HG02885 (cell line): ENCODE results near the gene KCNQ1OT1.

Experiments
- ATAC-seq: cut with Tn5 transposase; IDR thresholded peaks from one replicate; pipeline ENCODE4 v1.9.1; 2021; ENCODE audit warnings: mild to moderate bottlenecking; ENCODE audit not compliant: unreplicated experiment, poor library complexity

KCNQ1OT1 gene

GRCh38 chr11:2576549-2576948, 123.2 kb downstream of the KCNQ1OT1 start:
- no peak for ATAC-seq

- no peak for ATAC-seq
Measured at GRCh38 chr11:2576111-2576510, 123.7 kb downstream of the KCNQ1OT1 start.

- no peak for ATAC-seq
Measured at GRCh38 chr11:2575591-2576051, 124.2 kb downstream of the KCNQ1OT1 start.

GRCh38 chr11:2574553-2575535, 125.0 kb downstream of the KCNQ1OT1 start:
- no peak for ATAC-seq

- no peak for ATAC-seq
Measured at GRCh38 chr11:2574043-2574552, 125.7 kb downstream of the KCNQ1OT1 start.

GRCh38 chr11:2573240-2574042, 126.4 kb downstream of the KCNQ1OT1 start:
- ATAC-seq: no peak

- no peak for ATAC-seq
Measured at GRCh38 chr11:2572491-2573239, 127.1 kb downstream of the KCNQ1OT1 start.

- ATAC-seq: no peak
Measured at GRCh38 chr11:2571598-2572281, 128.1 kb downstream of the KCNQ1OT1 start.

- no peak for ATAC-seq
Measured at GRCh38 chr11:2570841-2571597, 128.8 kb downstream of the KCNQ1OT1 start.

- ATAC-seq: no peak
Measured at GRCh38 chr11:2570211-2570811, 129.5 kb downstream of the KCNQ1OT1 start.

GRCh38 chr11:2569731-2570210, 130.0 kb downstream of the KCNQ1OT1 start:
- no peak for ATAC-seq

- ATAC-seq: no peak
Measured at GRCh38 chr11:2569321-2569721, 130.5 kb downstream of the KCNQ1OT1 start.

GRCh38 chr11:2567026-2567671, 132.6 kb downstream of the KCNQ1OT1 start:
- no peak for ATAC-seq

- no peak for ATAC-seq
Measured at GRCh38 chr11:2566223-2567025, 133.4 kb downstream of the KCNQ1OT1 start.

- no peak for ATAC-seq
Measured at GRCh38 chr11:2565447-2566222, 134.2 kb downstream of the KCNQ1OT1 start.
